HEK293 (cell line): ENCODE measurements around the gene SAMHD1.

Source experiments
- CTCF ChIA-PET: fragments of 350-600 bp; formaldehyde crosslinking; extraction: SDS; loops from one replicate; lab custom pipeline; 2021; ENCODE audit warnings: antibody characterized with exemption; lab: Yijun Ruan, JAX
- POLR2A ChIA-PET: fragments of 300-600 bp; formaldehyde crosslinking; extraction: SDS; loops from one replicate; lab custom pipeline; 2020; ENCODE audit warnings: antibody characterized with exemption, inconsistent platforms; lab: Yijun Ruan, JAX
- H3K27ac ChIP-seq: fragments of 200-500 bp; sonication (Bioruptor generic); 2 replicates; pipeline ENCODE4 v1.5.1; 2014; ENCODE audit warnings: low read depth, low read length, control low read depth, inconsistent platforms; ENCODE audit errors: extremely low read depth
- H3K36me3 ChIP-seq, 2 experiments: fragments of 200-500 bp in 1 of 2; sonication (Bioruptor generic) in 1 of 2; 1 replicate in 1 of 2; 2 replicates in 1 of 2; pipeline ENCODE4 v1.5.1; 2014 to 2017; ENCODE audit warnings: inconsistent platforms in 2 of 2, low read length in 2 of 2; ENCODE audit not compliant: control insufficient read depth in 2 of 2, insufficient read depth in 1 of 2
- H3K4me1 ChIP-seq: fragments of 200-500 bp; sonication (Bioruptor generic); 2 replicates; pipeline ENCODE4 v1.5.1; 2014; ENCODE audit warnings: mild to moderate bottlenecking, low read length, inconsistent platforms; ENCODE audit not compliant: control insufficient read depth, insufficient read depth
- H3K4me3 ChIP-seq: 2 replicates; pipeline ENCODE4 v1.5.1; 2011; ENCODE audit warnings: low read depth, mild to moderate bottlenecking, control low read depth, low read length, moderate library complexity
- H3K9me3 ChIP-seq: fragments of 200-500 bp; sonication (Bioruptor generic); 2 replicates; pipeline ENCODE4 v1.5.1; 2014; ENCODE audit warnings: low read depth, low read length, inconsistent platforms; ENCODE audit not compliant: control insufficient read depth, insufficient read depth
- ATF2 ChIP-seq: fragments of 450-650 bp; formaldehyde crosslinking; IDR thresholded peaks from 2 replicates; pipeline ENCODE4 v1.5.1; 2016; ENCODE audit warnings: missing biosample characterization, missing genetic modification characterization, low read depth
- GLIS2 ChIP-seq: fragments of 450-650 bp; formaldehyde crosslinking; IDR thresholded peaks from 2 replicates; pipeline ENCODE4 v1.5.1; 2016; ENCODE audit warnings: missing biosample characterization, missing genetic modification characterization
- HOXA7 ChIP-seq: sonication (generic); formaldehyde crosslinking; IDR thresholded peaks from 2 replicates; pipeline ENCODE4 v1.8.1; 2022; ENCODE audit warnings: missing genetic modification reagents, borderline replicate concordance
- HOXC10 ChIP-seq: sonication (generic); formaldehyde crosslinking; IDR thresholded peaks from 2 replicates; pipeline ENCODE4 v1.8.1; 2023; ENCODE audit warnings: mild to moderate bottlenecking, missing genetic modification reagents
- KLF7 ChIP-seq: fragments of 450-650 bp; formaldehyde crosslinking; IDR thresholded peaks from 2 replicates; pipeline ENCODE4 v1.5.1; 2016; ENCODE audit warnings: missing biosample characterization, missing genetic modification characterization, borderline replicate concordance
- REPIN1 ChIP-seq: fragments of 450-650 bp; formaldehyde crosslinking; IDR thresholded peaks from 2 replicates; pipeline ENCODE4 v1.5.1; 2017; ENCODE audit warnings: missing biosample characterization, missing genetic modification characterization, low read depth
- SP7 ChIP-seq: fragments of 450-650 bp; formaldehyde crosslinking; IDR thresholded peaks from 2 replicates; pipeline ENCODE4 v1.5.1; 2016; ENCODE audit warnings: missing biosample characterization, missing genetic modification characterization
- ZFP3 ChIP-seq: fragments of 450-650 bp; formaldehyde crosslinking; IDR thresholded peaks from 2 replicates; pipeline ENCODE4 v1.5.1; 2016; ENCODE audit warnings: low read depth, missing biosample characterization, missing genetic modification characterization
- ZNF157 ChIP-seq: fragments of 450-650 bp; formaldehyde crosslinking; IDR thresholded peaks from 2 replicates; pipeline ENCODE4 v1.5.1; 2016; ENCODE audit warnings: missing biosample characterization, missing genetic modification characterization
- ZNF169 ChIP-seq: fragments of 450-650 bp; formaldehyde crosslinking; IDR thresholded peaks from 2 replicates; pipeline ENCODE4 v1.5.1; 2016; ENCODE audit warnings: missing biosample characterization, missing genetic modification characterization
- ZNF184 ChIP-seq: fragments of 450-650 bp; IDR thresholded peaks from 2 replicates; pipeline ENCODE4 v1.5.1; 2018; ENCODE audit warnings: missing biosample characterization, mild to moderate bottlenecking, missing genetic modification characterization
- ZNF19 ChIP-seq: fragments of 450-650 bp; formaldehyde crosslinking; IDR thresholded peaks from 2 replicates; pipeline ENCODE4; 2016; ENCODE audit warnings: missing biosample characterization, missing genetic modification characterization, low read depth
- ZNF202 ChIP-seq: fragments of 450-650 bp; formaldehyde crosslinking; IDR thresholded peaks from 2 replicates; pipeline ENCODE4 v1.5.1; 2016; ENCODE audit warnings: missing biosample characterization, missing genetic modification characterization, borderline replicate concordance
- ZNF214 ChIP-seq: fragments of 450-650 bp; formaldehyde crosslinking; IDR thresholded peaks from 2 replicates; pipeline ENCODE4 v1.5.1; 2017; ENCODE audit warnings: missing biosample characterization, mild to moderate bottlenecking, missing genetic modification characterization, borderline replicate concordance
- ZNF23 ChIP-seq: fragments of 450-650 bp; formaldehyde crosslinking; IDR thresholded peaks from 2 replicates; pipeline ENCODE4 v1.5.1; 2016; ENCODE audit warnings: missing biosample characterization, missing genetic modification characterization, borderline replicate concordance
- ZNF24 ChIP-seq: fragments of 450-650 bp; formaldehyde crosslinking; IDR thresholded peaks from 2 replicates; pipeline ENCODE4 v1.5.1; 2016; ENCODE audit warnings: missing biosample characterization, missing genetic modification characterization
- ZNF280C ChIP-seq: fragments of 450-650 bp; formaldehyde crosslinking; IDR thresholded peaks from 2 replicates; pipeline ENCODE4 v1.5.1; 2016; ENCODE audit warnings: missing biosample characterization, missing genetic modification characterization
- ZNF433 ChIP-seq: fragments of 450-650 bp; formaldehyde crosslinking; IDR thresholded peaks from 2 replicates; pipeline ENCODE4 v1.5.1; 2016; ENCODE audit warnings: missing biosample characterization, missing genetic modification characterization, low read depth
- ZNF488 ChIP-seq: fragments of 450-650 bp; formaldehyde crosslinking; IDR thresholded peaks from 2 replicates; pipeline ENCODE4 v1.5.1; 2016; ENCODE audit warnings: missing biosample characterization, missing genetic modification characterization
- ZNF548 ChIP-seq: fragments of 450-650 bp; formaldehyde crosslinking; IDR thresholded peaks from 2 replicates; pipeline ENCODE4 v1.5.1; 2016; ENCODE audit warnings: missing biosample characterization, missing genetic modification characterization
- ZNF571 ChIP-seq: fragments of 450-650 bp; formaldehyde crosslinking; IDR thresholded peaks from 2 replicates; pipeline ENCODE4 v1.5.0; 2017; ENCODE audit warnings: missing biosample characterization, missing genetic modification characterization
- ZNF701 ChIP-seq: fragments of 450-650 bp; formaldehyde crosslinking; IDR thresholded peaks from 2 replicates; pipeline ENCODE4 v1.5.1; 2016; ENCODE audit warnings: missing biosample characterization, missing genetic modification characterization
- TF ChIP-seq, protein P1 (sequence below): fragments of 450-650 bp; formaldehyde crosslinking; IDR thresholded peaks from 2 replicates; pipeline ENCODE4 v1.5.1; 2017; ENCODE audit warnings: missing biosample characterization, missing genetic modification characterization
- TF ChIP-seq, protein P2 (sequence below): IDR thresholded peaks from 2 replicates; pipeline ENCODE4 v1.6.1; 2011; ENCODE audit warnings: mild to moderate bottlenecking, low read depth, low read length, borderline replicate concordance
- TF ChIP-seq, protein P3 (sequence below): fragments of 450-650 bp; formaldehyde crosslinking; IDR thresholded peaks from 2 replicates; pipeline ENCODE4 v1.5.1; 2016; ENCODE audit warnings: missing biosample characterization, missing genetic modification characterization, borderline replicate concordance

SAMHD1 gene

DNA sequence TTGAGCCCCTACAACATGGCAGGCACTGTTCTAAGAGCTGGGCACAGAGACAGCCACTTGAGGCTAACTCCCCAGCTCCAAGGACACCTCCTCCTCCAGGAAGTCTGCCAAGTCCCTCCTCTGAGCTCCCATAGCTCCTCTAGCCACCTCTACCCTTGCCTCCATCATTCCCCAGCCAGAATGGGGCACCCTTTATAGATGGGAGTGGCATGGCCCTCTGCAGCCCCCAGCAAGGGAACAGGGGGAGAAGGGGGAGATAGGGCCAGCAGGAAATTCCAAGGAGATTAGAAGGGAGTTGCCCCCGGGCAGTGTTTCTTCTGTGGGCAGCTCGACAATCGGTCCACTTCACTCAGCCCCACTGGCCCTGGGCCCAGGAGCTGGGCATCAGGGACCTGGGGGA is 95.3 kb downstream of the SAMHD1 start:
- POLR2A ChIA-PET = interaction anchor here (0.6 to 1.8 kb wide), 5 partner anchors 8 to 250 kb away, joined by 3 to 7 read pairs (median 6); partner anchors contain the start of gene RAB5IF

GRCh38 chr20:36855241-36855657 is 96.3 kb downstream of the SAMHD1 start:
- no peaks in the 10 kb centered on the region for H3K4me1 ChIP-seq
- no peak overlapping the region for H3K4me3 ChIP-seq
- POLR2A ChIA-PET = interaction anchor here (1.8 kb wide), 1 partner anchor 10 kb away, joined by 7 read pairs; no protein-coding TSS in a partner anchor
- H3K9me3 ChIP-seq = no peaks in the 10 kb centered on the region
- CTCF ChIA-PET = interaction anchor here (1.0 to 1.2 kb wide), 5 partner anchors 9 to 47 kb away, joined by 3 to 8 read pairs (median 4); no protein-coding TSS in a partner anchor
- H3K36me3 ChIP-seq = peaks cover 0 to 20% of the 10 kb centered on the region in 2 experiments; a peak in 2 of 3 replicates
- H3K27ac ChIP-seq = no peak overlapping the region
- TF ChIP-seq SP7 (no peak), ATF2 (tag by site-specific recombination) (peak; percentile 52; the same call in 1 of the 2 replicates), ZNF184 (tag by site-specific recombination) (no peak), ZNF433 (tag by site-specific recombination) (no peak), ZNF169 (tag by site-specific recombination) (no peak), ZNF280C (no peak), HOXC10 (CRISPR knock-in tag) (no peak), ZNF548 (tag by site-specific recombination) (no peak)
- TF ChIP-seq, protein P1, sequence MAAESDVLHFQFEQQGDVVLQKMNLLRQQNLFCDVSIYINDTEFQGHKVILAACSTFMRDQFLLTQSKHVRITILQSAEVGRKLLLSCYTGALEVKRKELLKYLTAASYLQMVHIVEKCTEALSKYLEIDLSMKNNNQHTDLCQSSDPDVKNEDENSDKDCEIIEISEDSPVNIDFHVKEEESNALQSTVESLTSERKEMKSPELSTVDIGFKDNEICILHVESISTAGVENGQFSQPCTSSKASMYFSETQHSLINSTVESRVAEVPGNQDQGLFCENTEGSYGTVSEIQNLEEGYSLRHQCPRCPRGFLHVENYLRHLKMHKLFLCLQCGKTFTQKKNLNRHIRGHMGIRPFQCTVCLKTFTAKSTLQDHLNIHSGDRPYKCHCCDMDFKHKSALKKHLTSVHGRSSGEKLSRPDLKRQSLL = no peak

More for the DNA sequence above, 95.3 kb downstream of the SAMHD1 start:
- no peak for TF ChIP-seq KLF7 (tag by site-specific recombination)
- TF ChIP-seq, protein P2, sequence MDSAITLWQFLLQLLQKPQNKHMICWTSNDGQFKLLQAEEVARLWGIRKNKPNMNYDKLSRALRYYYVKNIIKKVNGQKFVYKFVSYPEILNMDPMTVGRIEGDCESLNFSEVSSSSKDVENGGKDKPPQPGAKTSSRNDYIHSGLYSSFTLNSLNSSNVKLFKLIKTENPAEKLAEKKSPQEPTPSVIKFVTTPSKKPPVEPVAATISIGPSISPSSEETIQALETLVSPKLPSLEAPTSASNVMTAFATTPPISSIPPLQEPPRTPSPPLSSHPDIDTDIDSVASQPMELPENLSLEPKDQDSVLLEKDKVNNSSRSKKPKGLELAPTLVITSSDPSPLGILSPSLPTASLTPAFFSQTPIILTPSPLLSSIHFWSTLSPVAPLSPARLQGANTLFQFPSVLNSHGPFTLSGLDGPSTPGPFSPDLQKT = no peak
- no peak for TF ChIP-seq ZNF488 (tag by site-specific recombination)
- no peak for TF ChIP-seq GLIS2 (tag by site-specific recombination)
- TF ChIP-seq ZNF214 (tag by site-specific recombination) = no peak
- no peak for TF ChIP-seq ZNF24
- no peak for TF ChIP-seq ZNF571 (tag by site-specific recombination)
- no peak for TF ChIP-seq ZNF23 (tag by site-specific recombination)
- TF ChIP-seq ZNF19 (tag by site-specific recombination) = no peak
- TF ChIP-seq REPIN1 (tag by site-specific recombination) = no peak
- TF ChIP-seq ZFP3 = no peak
- TF ChIP-seq, protein P3, sequence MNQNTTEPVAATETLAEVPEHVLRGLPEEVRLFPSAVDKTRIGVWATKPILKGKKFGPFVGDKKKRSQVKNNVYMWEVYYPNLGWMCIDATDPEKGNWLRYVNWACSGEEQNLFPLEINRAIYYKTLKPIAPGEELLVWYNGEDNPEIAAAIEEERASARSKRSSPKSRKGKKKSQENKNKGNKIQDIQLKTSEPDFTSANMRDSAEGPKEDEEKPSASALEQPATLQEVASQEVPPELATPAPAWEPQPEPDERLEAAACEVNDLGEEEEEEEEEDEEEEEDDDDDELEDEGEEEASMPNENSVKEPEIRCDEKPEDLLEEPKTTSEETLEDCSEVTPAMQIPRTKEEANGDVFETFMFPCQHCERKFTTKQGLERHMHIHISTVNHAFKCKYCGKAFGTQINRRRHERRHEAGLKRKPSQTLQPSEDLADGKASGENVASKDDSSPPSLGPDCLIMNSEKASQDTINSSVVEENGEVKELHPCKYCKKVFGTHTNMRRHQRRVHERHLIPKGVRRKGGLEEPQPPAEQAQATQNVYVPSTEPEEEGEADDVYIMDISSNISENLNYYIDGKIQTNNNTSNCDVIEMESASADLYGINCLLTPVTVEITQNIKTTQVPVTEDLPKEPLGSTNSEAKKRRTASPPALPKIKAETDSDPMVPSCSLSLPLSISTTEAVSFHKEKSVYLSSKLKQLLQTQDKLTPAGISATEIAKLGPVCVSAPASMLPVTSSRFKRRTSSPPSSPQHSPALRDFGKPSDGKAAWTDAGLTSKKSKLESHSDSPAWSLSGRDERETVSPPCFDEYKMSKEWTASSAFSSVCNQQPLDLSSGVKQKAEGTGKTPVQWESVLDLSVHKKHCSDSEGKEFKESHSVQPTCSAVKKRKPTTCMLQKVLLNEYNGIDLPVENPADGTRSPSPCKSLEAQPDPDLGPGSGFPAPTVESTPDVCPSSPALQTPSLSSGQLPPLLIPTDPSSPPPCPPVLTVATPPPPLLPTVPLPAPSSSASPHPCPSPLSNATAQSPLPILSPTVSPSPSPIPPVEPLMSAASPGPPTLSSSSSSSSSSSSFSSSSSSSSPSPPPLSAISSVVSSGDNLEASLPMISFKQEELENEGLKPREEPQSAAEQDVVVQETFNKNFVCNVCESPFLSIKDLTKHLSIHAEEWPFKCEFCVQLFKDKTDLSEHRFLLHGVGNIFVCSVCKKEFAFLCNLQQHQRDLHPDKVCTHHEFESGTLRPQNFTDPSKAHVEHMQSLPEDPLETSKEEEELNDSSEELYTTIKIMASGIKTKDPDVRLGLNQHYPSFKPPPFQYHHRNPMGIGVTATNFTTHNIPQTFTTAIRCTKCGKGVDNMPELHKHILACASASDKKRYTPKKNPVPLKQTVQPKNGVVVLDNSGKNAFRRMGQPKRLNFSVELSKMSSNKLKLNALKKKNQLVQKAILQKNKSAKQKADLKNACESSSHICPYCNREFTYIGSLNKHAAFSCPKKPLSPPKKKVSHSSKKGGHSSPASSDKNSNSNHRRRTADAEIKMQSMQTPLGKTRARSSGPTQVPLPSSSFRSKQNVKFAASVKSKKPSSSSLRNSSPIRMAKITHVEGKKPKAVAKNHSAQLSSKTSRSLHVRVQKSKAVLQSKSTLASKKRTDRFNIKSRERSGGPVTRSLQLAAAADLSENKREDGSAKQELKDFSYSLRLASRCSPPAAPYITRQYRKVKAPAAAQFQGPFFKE (tag by site-specific recombination) = no peak
- no peak for TF ChIP-seq ZNF202
- TF ChIP-seq ZNF157 = no peak
- no peak for TF ChIP-seq ZNF701 (tag by site-specific recombination)
- no peak for TF ChIP-seq HOXA7 (CRISPR knock-in tag)
- CTCF ChIA-PET = interaction anchor here (0.6 to 1.4 kb wide), 5 partner anchors 9 to 82 kb away, joined by 3 to 8 read pairs (median 4); no protein-coding TSS in a partner anchor
- no peaks in the 10 kb centered on the region for H3K9me3 ChIP-seq
- peaks cover 3% of the 10 kb centered on the region; the same call in 1 of the 2 replicates for H3K4me1 ChIP-seq
- peaks cover 0 to 27% of the 10 kb centered on the region in 2 experiments; a peak in 2 of 3 replicates for H3K36me3 ChIP-seq
- no peak overlapping the region for H3K27ac ChIP-seq
- no peak overlapping the region for H3K4me3 ChIP-seq
